Left lung (tissue), 10 donors: ENCODE data around the gene KLHDC10. TPM values are rescaled to one million over a fixed set of nuclear protein-coding genes. Genes with fewer than 3 reads are reported as not detected.
A peak's percentile ranks its signal among the peaks of the same experiment; 100 is the strongest.

Experiments used
- ATAC-seq: fragments of 200-7000 bp; cut with Tn5 transposase; one replicate; pipeline ENCODE4 v1.9.1; 2020; ENCODE audit warnings: moderate library complexity
- DNase-seq, 4 donors: peaks; one replicate each; pipeline ENCODE4 v3.0.0-alpha.2; 2013 to 2020
- H3K27ac ChIP-seq, 2 donors: fragments of 200-600 bp; sonication (generic) in 1 of 2; one replicate each; pipeline versions ENCODE4 v1.5.0 to v1.8.0; 2020 to 2021
- H3K27me3 ChIP-seq, 2 donors: fragments of 200-600 bp; sonication (generic) in 1 of 2; one replicate each; pipeline versions ENCODE4 v1.5.0 to v1.8.0; 2020 to 2021
- H3K36me3 ChIP-seq, 2 donors: fragments of 200-600 bp; sonication (generic) in 1 of 2; one replicate each; pipeline versions ENCODE4 v1.5.0 to v1.8.0; 2020 to 2021
- H3K4me1 ChIP-seq, 2 donors: fragments of 200-600 bp; one replicate each; pipeline ENCODE4 v1.8.0; 2021
- H3K4me3 ChIP-seq, 2 donors: fragments of 200-600 bp; sonication (generic) in 1 of 2; one replicate each; pipeline versions ENCODE4 v1.5.0 to v1.8.0; 2020 to 2021; ENCODE audit warnings: mild to moderate bottlenecking in 1 of 2
- H3K9me3 ChIP-seq, 2 donors: fragments of 200-600 bp; sonication (generic) in 1 of 2; one replicate each; pipeline versions ENCODE4 v1.5.0 to v1.8.0; 2020 to 2021
- intact Hi-C, 2 donors: fragments of 100-400 bp; cut with DNase I; formaldehyde crosslinking; loops; one replicate each; pipeline versions ENCODE4 v1.11.2 to v1.14.2; 2022
- polyA plus RNA-seq, 6 donors: library from polyadenylated mRNA; unstranded; fragments of 120-200 nt; gene quantifications; one replicate each; pipeline ENCODE4 v1.2.1, GENCODE V29; 2013; ENCODE audit not compliant: insufficient read length in 6 of 6
- total RNA-seq, 2 donors: library from RNA; stranded (reverse); fragmentation: NEBNext Ultra II Directional; extraction: Animal tissue kit (Norgen Biotek cat#: 25700); gene quantifications; one replicate each; pipeline ENCODE4 v1.2.1, GENCODE V29; 2021
- TF ChIP-seq, protein P1 (sequence below), 2 donors: fragments of 200-600 bp; sonication (generic) in 1 of 2; IDR thresholded peaks; one replicate each; pipeline versions ENCODE4 v1.5.0 to v1.8.0; 2021; ENCODE audit warnings: antibody characterized with exemption in 2 of 2
- donor health status: DM: no; HTN: yes; CAD: no.
- donor health status: DM: no; HTN: no; CAD: no.

KLHDC10 gene
- total and polyA plus RNA-seq, 8 donors, result 33.3 to 39.7 (median 37.9) TPM

DNA sequence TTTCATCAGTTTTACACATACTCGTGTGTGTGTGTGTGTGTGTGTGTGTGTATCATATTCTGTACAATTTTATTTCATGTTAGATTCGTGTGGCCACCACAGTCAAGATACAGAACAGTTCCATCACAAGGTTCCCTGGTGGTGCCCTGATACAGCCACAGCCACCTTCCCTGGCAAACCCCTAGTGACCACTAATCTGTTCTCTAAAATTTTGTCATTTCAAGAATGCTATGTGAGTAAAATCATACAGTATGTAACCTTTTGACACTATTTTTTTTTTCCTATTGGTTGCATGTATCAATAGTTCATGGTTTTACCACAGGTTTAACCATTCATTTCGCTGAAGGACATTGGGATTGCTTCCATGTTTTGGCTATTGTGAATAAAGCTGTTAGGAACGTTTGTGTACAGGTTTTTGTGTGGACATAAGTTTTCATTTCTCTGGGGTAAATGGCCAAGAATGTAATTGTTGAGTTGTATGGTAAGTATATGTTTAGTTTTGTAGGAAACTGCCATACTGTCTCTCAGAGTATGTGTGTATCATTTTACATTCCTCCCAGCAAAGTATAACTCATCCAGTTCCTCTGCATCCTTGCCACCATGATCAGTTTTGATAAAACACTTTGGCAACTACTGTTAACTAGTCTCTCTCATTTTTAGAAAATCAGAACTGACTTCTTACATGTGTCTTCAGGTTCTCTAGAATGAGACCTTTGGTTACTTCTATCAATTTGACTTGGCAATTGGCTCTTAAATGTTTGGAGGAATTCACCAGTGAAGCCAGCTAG, 20.6 kb downstream of the KLHDC10 start:
- intact Hi-C loops, result no loop called here
- H3K4me1 ChIP-seq, result peaks cover 5 to 13% of the 10 kb centered on the region in 2 donors
- H3K4me3 ChIP-seq, result no peak overlapping the region
- no peaks in the 10 kb centered on the region for H3K27me3 ChIP-seq
- H3K27ac ChIP-seq, result no peak overlapping the region
- DNase-seq (no peak), ATAC-seq (no peak)
- no peaks in the 10 kb centered on the region for H3K9me3 ChIP-seq
- TF ChIP-seq, protein P1, sequence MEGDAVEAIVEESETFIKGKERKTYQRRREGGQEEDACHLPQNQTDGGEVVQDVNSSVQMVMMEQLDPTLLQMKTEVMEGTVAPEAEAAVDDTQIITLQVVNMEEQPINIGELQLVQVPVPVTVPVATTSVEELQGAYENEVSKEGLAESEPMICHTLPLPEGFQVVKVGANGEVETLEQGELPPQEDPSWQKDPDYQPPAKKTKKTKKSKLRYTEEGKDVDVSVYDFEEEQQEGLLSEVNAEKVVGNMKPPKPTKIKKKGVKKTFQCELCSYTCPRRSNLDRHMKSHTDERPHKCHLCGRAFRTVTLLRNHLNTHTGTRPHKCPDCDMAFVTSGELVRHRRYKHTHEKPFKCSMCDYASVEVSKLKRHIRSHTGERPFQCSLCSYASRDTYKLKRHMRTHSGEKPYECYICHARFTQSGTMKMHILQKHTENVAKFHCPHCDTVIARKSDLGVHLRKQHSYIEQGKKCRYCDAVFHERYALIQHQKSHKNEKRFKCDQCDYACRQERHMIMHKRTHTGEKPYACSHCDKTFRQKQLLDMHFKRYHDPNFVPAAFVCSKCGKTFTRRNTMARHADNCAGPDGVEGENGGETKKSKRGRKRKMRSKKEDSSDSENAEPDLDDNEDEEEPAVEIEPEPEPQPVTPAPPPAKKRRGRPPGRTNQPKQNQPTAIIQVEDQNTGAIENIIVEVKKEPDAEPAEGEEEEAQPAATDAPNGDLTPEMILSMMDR (IDR thresholded peaks at IDR 0.05), result no peak
- H3K36me3 ChIP-seq, result no peaks in the 10 kb centered on the region

DNA sequence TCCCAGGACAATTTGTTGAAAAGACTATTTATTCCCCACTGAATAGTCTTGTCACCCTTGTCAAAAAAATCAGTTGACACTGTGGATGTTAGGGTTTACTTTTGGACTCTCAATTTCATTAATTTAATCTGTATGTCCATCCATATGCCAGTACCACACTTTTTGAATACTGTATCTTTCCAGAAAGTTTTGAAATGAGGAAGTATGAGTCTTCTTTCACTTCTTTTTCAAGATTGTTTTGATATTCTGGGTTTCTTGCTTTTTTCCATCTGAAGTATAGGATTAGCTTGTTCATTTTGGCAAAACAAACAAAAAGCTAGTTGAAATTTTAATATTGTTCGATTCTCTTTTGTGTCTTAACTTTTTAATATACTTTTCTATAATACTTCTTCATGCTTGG, 21.7 kb downstream of the KLHDC10 start:
- H3K27me3 ChIP-seq, result no peaks in the 10 kb centered on the region
- no peak overlapping the region for H3K4me3 ChIP-seq
- intact Hi-C loops, result no loop called here
- no peak for DNase-seq
- H3K9me3 ChIP-seq, result no peaks in the 10 kb centered on the region
- H3K4me1 ChIP-seq, result peaks cover 5 to 14% of the 10 kb centered on the region in 2 donors
- H3K36me3 ChIP-seq, result no peaks in the 10 kb centered on the region
- H3K27ac ChIP-seq, result no peak overlapping the region
- TF ChIP-seq, protein P1 (IDR thresholded peaks at IDR 0.05), result no peak
- ATAC-seq, result no peak

DNA sequence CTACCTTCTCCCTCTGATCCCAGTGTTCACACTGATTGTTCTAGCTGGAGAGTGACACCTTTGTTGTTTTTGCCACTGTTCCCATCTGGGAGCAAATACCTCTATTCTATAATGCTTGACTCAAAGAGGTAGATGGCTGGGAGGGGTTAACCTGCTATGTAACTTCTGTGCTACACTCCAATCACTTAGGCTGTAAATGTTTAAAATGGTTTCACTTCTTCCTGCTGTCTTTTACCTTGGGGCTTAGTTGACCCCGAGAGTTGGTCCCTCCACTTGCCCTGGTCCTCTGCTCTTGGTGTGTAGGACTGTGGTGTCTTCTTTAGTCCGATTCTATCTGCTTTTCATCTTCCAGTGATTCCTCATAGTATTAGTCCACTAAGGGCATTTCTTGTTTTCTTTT, 22.3 kb downstream of the KLHDC10 start:
- ATAC-seq (no peak), DNase-seq (no peak)
- Histone ChIP-seq H3K36me3 (no peaks in the 10 kb centered on the region), H3K4me1 (peaks cover 5 to 14% of the 10 kb centered on the region in 2 donors), H3K4me3 (no peak overlapping the region), H3K27ac (no peak overlapping the region), H3K9me3 (no peaks in the 10 kb centered on the region), H3K27me3 (no peaks in the 10 kb centered on the region)
- intact Hi-C loops, result no loop called here
- TF ChIP-seq, protein P1 (IDR thresholded peaks at IDR 0.05), result no peak

DNA sequence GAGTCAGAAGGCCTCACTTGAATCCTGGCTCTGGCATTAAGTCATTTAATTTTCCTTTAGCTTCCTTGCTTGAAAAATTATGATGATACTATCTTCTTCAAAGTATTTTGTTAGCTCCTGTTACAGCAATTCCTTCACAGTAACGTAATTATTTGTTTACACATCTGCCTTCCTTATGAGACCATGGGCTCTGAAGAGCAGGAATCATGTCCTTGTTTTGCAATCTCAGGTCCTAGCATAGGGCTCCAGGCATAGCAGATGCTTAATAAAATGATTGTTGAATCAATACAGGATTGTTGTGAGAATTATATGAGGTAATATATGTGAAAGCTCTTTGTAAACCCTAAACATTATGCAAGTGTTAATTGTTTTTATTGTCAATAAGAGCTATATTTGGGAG, 25.5 kb downstream of the KLHDC10 start:
- Histone ChIP-seq H3K27ac (no peak overlapping the region), H3K4me3 (no peak overlapping the region), H3K36me3 (peaks cover 0 to 3% of the 10 kb centered on the region in 2 donors), H3K27me3 (no peaks in the 10 kb centered on the region), H3K4me1 (peaks cover 5 to 14% of the 10 kb centered on the region in 2 donors), H3K9me3 (no peaks in the 10 kb centered on the region)
- intact Hi-C loops, result no loop called here
- no peak for DNase-seq
- TF ChIP-seq, protein P1 (IDR thresholded peaks at IDR 0.05), result no peak
- no peak for ATAC-seq

DNA sequence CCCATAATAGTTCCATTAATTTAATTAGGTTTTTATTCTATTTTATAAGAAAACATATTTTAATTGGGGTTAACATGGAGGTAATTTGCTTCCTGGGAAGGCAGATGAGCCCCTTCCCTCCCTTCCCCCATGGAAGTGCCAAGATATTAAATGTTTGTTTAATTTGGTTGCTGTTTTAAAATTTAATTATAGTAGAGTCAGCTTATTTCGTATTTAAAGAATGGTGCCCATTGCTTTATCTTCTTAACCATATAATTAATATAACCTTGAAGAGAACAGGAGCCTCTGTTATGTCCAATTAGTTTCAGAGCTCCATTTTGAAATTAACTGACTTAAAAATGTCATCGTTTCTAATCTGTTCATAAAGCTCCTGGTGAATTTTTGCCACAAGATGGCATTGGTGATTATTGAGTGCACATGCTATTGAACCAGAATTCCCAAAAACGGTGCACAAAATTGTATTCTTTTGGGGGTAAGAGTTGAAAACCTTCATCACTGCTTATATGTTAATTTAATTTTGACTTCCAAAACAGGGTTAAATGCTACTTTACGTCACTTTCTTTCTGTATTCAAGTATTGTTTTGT, 26.0 kb downstream of the KLHDC10 start:
- no peak overlapping the region for H3K27ac ChIP-seq
- ATAC-seq (no peak), DNase-seq (peak in 1 of 4 donors; percentile 36)
- no peak overlapping the region for H3K4me3 ChIP-seq
- no peaks in the 10 kb centered on the region for H3K9me3 ChIP-seq
- peaks cover 5 to 14% of the 10 kb centered on the region in 2 donors for H3K4me1 ChIP-seq
- H3K27me3 ChIP-seq, result no peaks in the 10 kb centered on the region
- H3K36me3 ChIP-seq, result peaks cover 0 to 3% of the 10 kb centered on the region in 2 donors
- TF ChIP-seq, protein P1 (IDR thresholded peaks at IDR 0.05), result peak in 1 of 2 donors; percentile 24
- intact Hi-C loops, result no loop called here
